ENCODE results near the gene GRM1.

The GRM1 gene

GRCh38 chr6:146351018-146351417 is 322.2 kb downstream of the GRM1 start:
- no peak for TF ChIP-seq CTCF (IDR thresholded peaks at IDR 0.05; ENCODE audit: low read depth, low read length, missing control alignments)
- DNase-seq (ENCODE audit: low read depth), result no peak
- in situ Hi-C loops (cut with HindIII; ENCODE audit: low sequenced_read_pairs), result no loop called here
- H3K4me3 ChIP-seq (ENCODE audit: low read depth, low read length), result no peak overlapping the region

- DNase-seq (ENCODE audit: low read depth), result no peak
- in situ Hi-C loops (cut with HindIII; ENCODE audit: low sequenced_read_pairs), result no loop called here
- no peak overlapping the region for H3K4me3 ChIP-seq (ENCODE audit: low read depth, low read length)
- no peak for TF ChIP-seq CTCF (IDR thresholded peaks at IDR 0.05; ENCODE audit: low read depth, low read length, missing control alignments)
Observed at GRCh38 chr6:146352163-146352562, 323.3 kb downstream of the GRM1 start.

- no peak for DNase-seq (ENCODE audit: low read depth)
- TF ChIP-seq CTCF (IDR thresholded peaks at IDR 0.05; ENCODE audit: low read depth, low read length, missing control alignments), result no peak
- H3K4me3 ChIP-seq (ENCODE audit: low read depth, low read length), result no peak overlapping the region
- in situ Hi-C loops (cut with HindIII; ENCODE audit: low sequenced_read_pairs), result no loop called here
Observed at GRCh38 chr6:146354451-146354850, 325.6 kb downstream of the GRM1 start.

GRCh38 chr6:146355521-146356100 is 326.7 kb downstream of the GRM1 start:
- H3K4me3 ChIP-seq (ENCODE audit: low read depth, low read length), result no peak overlapping the region
- TF ChIP-seq CTCF (IDR thresholded peaks at IDR 0.05; ENCODE audit: low read depth, low read length, missing control alignments), result no peak
- no peak for DNase-seq (ENCODE audit: low read depth)
- in situ Hi-C loops (cut with HindIII; ENCODE audit: low sequenced_read_pairs), result no loop called here

GRCh38 chr6:146357578-146358430 is 328.9 kb downstream of the GRM1 start:
- TF ChIP-seq CTCF (IDR thresholded peaks at IDR 0.05; ENCODE audit: low read depth, low read length, missing control alignments), result no peak
- H3K4me3 ChIP-seq (ENCODE audit: low read depth, low read length), result peak overlapping the region; percentile 14
- in situ Hi-C loops (cut with HindIII; ENCODE audit: low sequenced_read_pairs), result no loop called here
- peak; percentile 92 for DNase-seq (ENCODE audit: low read depth)

- in situ Hi-C loops (cut with HindIII; ENCODE audit: low sequenced_read_pairs), result no loop called here
- H3K4me3 ChIP-seq (ENCODE audit: low read depth, low read length), result peak overlapping the region; percentile 14
- no peak for TF ChIP-seq CTCF (IDR thresholded peaks at IDR 0.05; ENCODE audit: low read depth, low read length, missing control alignments)
- no peak for DNase-seq (ENCODE audit: low read depth)
Observed at GRCh38 chr6:146358431-146359046, 329.7 kb downstream of the GRM1 start.

Measured in astrocyte of the cerebellum (primary cell).